SW480 (cell line): Measurements from ENCODE around the gene CD99L2.

Experiments used
- DNase-seq: peaks from one replicate; pipeline ENCODE4 v3.0.0-alpha.2; 2016; ENCODE audit warnings: low spot score

The CD99L2 gene

GRCh38 chrX:150781677-150782076 lies 116.8 kb downstream of the CD99L2 start:
- no peak for DNase-seq

GRCh38 chrX:150779385-150779784 lies 119.1 kb downstream of the CD99L2 start:
- DNase-seq: no peak

GRCh38 chrX:150777328-150777992 lies 121.0 kb downstream of the CD99L2 start:
- DNase-seq: no peak

- no peak for DNase-seq
Measured at GRCh38 chrX:150775569-150776350, 122.7 kb downstream of the CD99L2 start.

GRCh38 chrX:150774798-150775568 lies 123.5 kb downstream of the CD99L2 start:
- no peak for DNase-seq

GRCh38 chrX:150773634-150774033 lies 124.8 kb downstream of the CD99L2 start:
- no peak for DNase-seq

GRCh38 chrX:150773117-150773516 lies 125.4 kb downstream of the CD99L2 start:
- DNase-seq: no peak

GRCh38 chrX:150772150-150772970 lies 126.1 kb downstream of the CD99L2 start:
- DNase-seq: peak; percentile 53

- no peak for DNase-seq
Measured at GRCh38 chrX:150771116-150771515, 127.4 kb downstream of the CD99L2 start.

GRCh38 chrX:150770623-150771022 lies 127.8 kb downstream of the CD99L2 start:
- no peak for DNase-seq

GRCh38 chrX:150769408-150769807 lies 129.1 kb downstream of the CD99L2 start:
- no peak for DNase-seq

GRCh38 chrX:150768580-150769190 lies 129.8 kb downstream of the CD99L2 start:
- DNase-seq: no peak

GRCh38 chrX:150768132-150768485 lies 130.4 kb downstream of the CD99L2 start:
- DNase-seq: no peak

- DNase-seq: peak; percentile 6
Measured at GRCh38 chrX:150767475-150768131, 130.9 kb downstream of the CD99L2 start.

GRCh38 chrX:150767045-150767395 lies 131.4 kb downstream of the CD99L2 start:
- DNase-seq: no peak

- DNase-seq: no peak
Measured at GRCh38 chrX:150766351-150767044, 132.0 kb downstream of the CD99L2 start.

GRCh38 chrX:150765782-150766350 lies 132.6 kb downstream of the CD99L2 start:
- DNase-seq: no peak

- no peak for DNase-seq
Measured at GRCh38 chrX:150765237-150765636, 133.2 kb downstream of the CD99L2 start.

GRCh38 chrX:150763810-150764209 lies 134.7 kb downstream of the CD99L2 start:
- no peak for DNase-seq

GRCh38 chrX:150763303-150763797 lies 135.1 kb downstream of the CD99L2 start:
- DNase-seq: no peak
